Activated T-cell treated with anti-CD3 and anti-CD28 coated beads for 48 hours (primary cell): ENCODE data around the gene PRKCG.
A peak's percentile ranks its signal among the peaks of the same experiment; 100 is the strongest.

ENCODE experiments used
- DNase-seq: peaks from one replicate; pipeline ENCODE4 v3.0.0-alpha.2; 2020; ENCODE audit warnings: low read depth

Gene PRKCG

DNA sequence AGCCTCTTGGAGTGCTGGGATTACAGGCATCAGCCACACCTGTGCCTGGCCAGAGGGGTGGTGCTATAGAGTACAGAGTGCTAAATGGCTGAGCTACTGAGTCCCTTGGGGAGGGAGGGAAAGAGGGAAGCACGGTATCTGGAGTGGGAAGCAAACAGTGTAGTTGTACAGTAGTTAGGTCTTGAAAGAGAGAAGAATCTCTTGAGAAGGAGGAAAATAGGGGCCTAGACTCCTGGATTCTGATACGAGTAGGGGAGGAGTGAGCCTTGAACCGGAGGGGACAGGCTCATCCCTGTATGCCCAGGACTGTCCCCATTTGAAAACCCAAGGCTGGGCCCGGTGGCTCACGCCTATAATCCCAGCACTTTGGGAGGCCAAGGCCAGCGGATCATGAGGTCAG, 9.2 kb upstream of the PRKCG start:
- no peak for DNase-seq

DNA sequence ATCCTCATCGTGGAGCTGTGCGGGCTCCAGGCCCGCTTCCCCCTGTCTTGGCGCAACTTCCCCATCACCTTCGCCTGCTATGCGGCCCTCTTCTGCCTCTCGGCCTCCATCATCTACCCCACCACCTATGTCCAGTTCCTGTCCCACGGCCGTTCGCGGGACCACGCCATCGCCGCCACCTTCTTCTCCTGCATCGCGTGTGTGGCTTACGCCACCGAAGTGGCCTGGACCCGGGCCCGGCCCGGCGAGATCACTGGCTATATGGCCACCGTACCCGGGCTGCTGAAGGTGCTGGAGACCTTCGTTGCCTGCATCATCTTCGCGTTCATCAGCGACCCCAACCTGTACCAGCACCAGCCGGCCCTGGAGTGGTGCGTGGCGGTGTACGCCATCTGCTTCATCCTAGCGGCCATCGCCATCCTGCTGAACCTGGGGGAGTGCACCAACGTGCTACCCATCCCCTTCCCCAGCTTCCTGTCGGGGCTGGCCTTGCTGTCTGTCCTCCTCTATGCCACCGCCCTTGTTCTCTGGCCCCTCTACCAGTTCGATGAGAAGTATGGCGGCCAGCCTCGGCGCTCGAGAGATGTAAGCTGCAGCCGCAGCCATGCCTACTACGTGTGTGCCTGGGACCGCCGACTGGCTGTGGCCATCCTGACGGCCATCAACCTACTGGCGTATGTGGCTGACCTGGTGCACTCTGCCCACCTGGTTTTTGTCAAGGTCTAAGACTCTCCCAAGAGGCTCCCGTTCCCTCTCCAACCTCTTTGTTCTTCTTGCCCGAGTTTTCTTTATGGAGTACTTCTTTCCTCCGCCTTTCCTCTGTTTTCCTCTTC, 8.0 kb upstream of the PRKCG start:
- no peak for DNase-seq

GRCh38 chr19:53874606-53874990, 7.4 kb upstream of the PRKCG start:
- no peak for DNase-seq

DNA sequence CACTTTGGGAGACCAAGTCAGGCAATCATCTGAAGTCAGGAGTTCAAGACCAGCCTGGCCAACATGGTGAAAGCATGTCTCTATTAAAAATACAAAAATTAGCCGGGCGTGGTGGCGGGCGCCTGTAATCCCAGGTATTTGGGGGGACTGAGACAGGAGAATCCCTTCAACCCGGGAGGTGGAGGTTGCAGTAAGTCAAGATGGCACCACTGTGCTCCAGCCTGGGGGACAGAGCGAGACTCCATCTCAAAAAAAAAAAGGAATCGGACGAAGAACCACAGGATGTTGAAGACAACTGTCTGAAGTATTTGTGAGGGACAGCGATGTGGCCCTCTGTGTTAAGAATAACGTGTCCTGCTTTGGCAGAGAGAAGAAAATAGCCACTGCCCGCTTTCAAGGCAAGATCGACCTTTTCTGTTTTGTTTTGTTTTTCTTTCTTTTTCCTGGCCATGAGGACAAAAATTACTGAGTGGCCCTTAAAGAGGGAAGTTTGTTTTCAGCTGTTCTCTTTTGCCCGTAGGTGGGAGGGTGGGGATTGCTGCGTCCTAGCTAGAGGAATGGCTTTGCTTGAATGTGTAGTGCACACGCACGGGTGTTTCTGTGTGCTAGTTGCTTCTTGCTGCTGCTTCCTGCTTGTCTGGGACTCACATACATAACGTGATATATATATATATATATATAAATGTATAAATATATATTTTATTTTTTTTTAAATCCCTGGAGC, 6.2 kb upstream of the PRKCG start:
- DNase-seq = no peak

DNA sequence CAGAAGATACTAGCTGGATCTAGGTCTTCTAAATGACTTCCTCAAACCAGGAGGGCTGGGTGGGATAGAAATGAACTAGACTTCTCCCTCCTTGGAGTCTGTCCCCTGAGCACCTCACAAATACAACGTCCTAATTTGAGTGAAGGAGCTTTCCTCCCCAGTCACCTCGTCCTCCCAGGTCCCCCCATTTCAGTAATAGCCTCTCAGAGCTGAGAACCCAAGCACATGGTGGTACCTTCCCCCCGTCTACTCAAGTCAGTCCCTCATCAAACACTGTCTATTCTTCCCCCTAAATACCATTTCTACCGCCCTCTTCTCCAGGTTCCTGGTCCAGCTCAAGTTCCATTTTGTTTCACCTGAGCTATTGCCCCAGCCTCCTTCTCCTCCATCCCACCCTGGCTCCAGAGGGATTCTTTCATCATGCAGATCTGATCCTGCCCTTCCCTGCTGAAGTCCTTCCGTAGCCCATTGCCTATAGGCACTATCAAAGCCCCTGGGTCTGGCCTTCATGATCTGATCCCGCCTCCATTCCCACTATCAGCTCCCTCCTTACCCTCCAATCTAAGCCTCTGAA, 5.3 kb upstream of the PRKCG start:
- no peak for DNase-seq

- no peak for DNase-seq
Measured at GRCh38 chr19:53877361-53877766, 4.6 kb upstream of the PRKCG start.

- DNase-seq = no peak
Measured at GRCh38 chr19:53878776-53879139, 3.2 kb upstream of the PRKCG start.

GRCh38 chr19:53879140-53880081, 2.6 kb upstream of the PRKCG start:
- peak; percentile 84 for DNase-seq

DNA sequence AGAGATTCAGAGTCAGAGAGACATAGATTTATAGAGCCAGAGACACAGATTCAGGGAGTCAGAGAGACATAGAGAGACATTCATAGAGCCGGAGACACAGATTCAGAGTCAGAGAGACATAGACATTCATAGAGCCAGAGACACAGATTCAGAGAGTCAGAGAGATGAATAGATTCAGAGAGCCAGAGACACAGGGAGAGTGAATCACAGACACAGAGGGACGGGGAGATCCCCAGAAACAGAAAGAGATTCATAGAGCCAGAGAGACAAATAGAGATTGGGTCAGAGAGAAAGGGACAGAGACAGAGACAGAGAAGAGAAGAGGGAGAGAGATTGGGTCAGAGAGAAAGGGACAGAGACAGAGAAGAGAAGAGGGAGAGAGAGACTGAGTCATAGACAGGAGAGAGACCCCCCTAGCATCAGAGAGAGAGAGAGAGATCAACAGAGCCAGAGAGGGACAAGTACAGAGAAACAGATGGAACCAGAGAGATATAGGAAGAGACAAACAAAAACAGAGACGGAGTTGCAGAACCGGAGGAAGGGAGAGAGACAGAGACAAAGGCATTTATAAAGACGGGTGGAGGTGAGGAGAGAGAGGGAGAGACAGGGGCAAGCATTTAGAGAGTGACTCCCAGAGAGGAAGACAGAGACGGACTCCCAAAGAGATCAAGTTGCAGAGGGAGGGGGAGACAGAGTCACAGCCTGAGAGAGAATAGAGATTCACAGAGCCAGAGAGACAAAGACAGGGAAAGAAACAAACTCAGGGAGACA, 1.1 kb upstream of the PRKCG start:
- DNase-seq = no peak

DNA sequence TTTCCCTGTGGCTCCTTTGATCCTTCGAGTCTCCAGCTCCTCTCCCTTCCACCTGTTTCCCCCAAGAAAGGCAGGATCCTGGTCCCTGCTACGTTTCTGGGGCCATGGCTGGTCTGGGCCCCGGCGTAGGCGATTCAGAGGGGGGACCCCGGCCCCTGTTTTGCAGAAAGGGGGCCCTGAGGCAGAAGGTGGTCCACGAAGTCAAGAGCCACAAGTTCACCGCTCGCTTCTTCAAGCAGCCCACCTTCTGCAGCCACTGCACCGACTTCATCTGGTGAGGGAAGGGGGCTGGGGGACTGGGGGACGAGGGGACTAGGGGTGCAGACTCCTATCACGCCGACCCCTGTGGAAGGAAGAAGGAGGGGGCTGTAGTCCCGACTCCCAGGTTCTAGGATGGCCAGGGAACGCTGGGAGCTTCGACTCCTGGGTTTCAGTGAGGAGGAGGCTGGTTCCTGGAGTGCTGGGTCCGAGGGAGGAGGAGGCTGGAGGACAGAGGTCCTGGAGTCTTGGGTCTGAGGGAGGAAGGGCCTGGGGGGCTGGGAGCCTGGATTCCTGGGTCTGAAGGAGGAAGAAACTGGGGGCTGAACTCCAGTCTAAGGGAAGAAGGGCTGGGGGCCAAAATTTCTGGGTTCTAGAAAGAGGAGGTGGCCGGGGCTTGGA, 524 bp downstream of the PRKCG start:
- no peak for DNase-seq

- no peak for DNase-seq
Measured at GRCh38 chr19:53883231-53883661, 1.2 kb downstream of the PRKCG start.

GRCh38 chr19:53883741-53884140, 1.7 kb downstream of the PRKCG start:
- DNase-seq = no peak

DNA sequence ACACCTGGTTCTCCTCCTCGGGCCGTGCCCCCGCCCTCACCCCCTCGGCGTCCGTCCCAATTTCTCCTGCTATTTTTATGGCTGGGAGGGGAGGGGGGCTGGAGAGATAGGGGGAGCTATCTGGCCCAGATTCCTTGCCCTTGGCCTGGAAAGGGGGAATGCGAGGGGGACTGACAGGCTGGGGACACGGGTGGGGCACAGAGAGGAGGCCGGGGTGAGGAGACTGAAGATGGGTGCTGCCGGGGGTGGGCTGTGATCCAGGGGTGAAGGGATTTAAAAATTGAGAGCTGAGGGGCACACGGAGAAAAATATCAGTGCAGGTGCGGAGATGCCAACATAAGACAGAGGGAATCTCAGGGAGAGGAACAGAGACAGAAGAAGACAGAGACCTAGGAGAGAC, 2.3 kb downstream of the PRKCG start:
- no peak for DNase-seq

GRCh38 chr19:53885036-53885435, 3.0 kb downstream of the PRKCG start:
- no peak for DNase-seq

GRCh38 chr19:53892301-53892980, 10.4 kb downstream of the PRKCG start:
- no peak for DNase-seq

DNA sequence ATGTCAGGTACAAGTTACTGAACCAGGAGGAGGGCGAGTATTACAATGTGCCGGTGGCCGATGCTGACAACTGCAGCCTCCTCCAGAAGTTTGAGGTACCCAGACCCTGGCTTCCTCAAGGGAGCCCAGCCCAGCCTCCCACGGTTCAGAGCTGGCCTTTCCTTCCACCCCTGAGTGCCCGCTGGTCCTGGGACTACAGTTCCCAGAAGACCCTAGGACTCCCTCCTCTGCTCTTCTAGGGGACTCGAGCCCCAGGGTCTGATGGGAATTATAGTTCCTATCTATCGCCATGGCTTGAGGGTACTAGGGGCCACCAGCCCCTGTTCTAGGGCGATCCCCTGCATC, 11.0 kb downstream of the PRKCG start:
- DNase-seq = no peak

DNA sequence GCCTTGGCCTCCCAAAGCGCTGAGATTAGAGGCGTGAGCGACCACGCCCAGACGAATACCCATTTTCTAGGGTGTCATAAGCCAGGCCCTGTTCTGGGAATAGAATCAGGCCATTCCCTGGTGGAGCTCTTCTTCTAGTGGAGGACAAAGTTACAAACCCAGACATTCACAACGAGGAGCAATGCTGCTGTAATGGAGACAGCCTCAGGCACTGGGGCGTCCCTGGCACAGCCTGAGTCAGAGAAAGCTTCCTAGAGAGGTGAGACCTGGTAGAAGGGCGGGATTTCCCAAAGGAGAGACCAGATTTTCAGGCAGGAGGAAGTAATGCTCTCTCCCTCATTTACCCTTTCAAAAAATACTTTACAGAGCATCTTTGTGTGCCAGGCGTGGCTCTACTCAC, 12.7 kb downstream of the PRKCG start:
- DNase-seq = no peak

GRCh38 chr19:53896682-53897081, 14.7 kb downstream of the PRKCG start:
- no peak for DNase-seq

DNA sequence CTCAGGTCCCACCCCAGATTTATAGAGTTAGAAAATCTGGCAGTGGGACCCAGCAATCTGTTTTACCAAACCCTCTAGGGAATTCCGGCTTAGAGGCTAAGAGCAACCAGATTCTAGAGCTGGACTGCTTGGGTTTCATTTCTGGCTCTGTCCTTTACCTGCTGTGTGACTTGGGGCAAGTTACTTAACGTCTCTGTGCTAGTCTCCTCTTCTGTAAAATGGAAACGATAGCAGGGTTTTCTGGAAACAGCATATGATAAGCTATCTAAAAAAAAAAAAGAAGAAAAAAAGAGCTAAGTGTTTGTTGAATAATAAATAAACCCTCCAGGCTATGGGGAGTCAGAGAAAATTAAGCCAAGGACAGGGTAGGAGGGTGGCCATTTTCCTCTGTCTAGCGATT, 15.5 kb downstream of the PRKCG start:
- no peak for DNase-seq

- no peak for DNase-seq
Measured at GRCh38 chr19:53898166-53898565, 16.2 kb downstream of the PRKCG start.
